Peyer's patch (tissue), 4 donors: Measurements from ENCODE around the gene ABCG4.

Experiments used
- CTCF ChIP-seq, 6 experiments: fragments of 450-650 bp in 4 of 6; fragments of 200-600 bp in 2 of 6; sonication (generic) in 1 of 6; IDR thresholded peaks; one replicate each; pipeline ENCODE4 v1.5.1; 2017 to 2019; ENCODE audit warnings: antibody characterized with exemption in 6 of 6, mild to moderate bottlenecking in 3 of 6, moderate library complexity in 1 of 6
- POLR2A ChIP-seq, 2 donors: fragments of 450-650 bp; IDR thresholded peaks; one replicate each; pipeline ENCODE4 v1.5.1; 2017; ENCODE audit warnings: antibody characterized with exemption in 2 of 2, mild to moderate bottlenecking in 2 of 2, moderate library complexity in 2 of 2

- TF ChIP-seq CTCF (IDR thresholded peaks at IDR 0.05) (no peak), POLR2A (IDR thresholded peaks at IDR 0.05) (peak; percentile 31 to 77)
Observed at GRCh38 chr11:119121008-119121810, 27.6 kb upstream of the ABCG4 start, which contains the start of gene HINFP.
